C4-2B (cell line): Measurements from ENCODE around the gene CPA2.

Source experiments
- CTCF ChIP-seq: fragments of 450-650 bp; conservative IDR thresholded peaks from 2 replicates; pipeline ENCODE4 v1.5.1; 2017; ENCODE audit warnings: mild to moderate bottlenecking
- ZFX ChIP-seq: fragments of 450-650 bp; IDR thresholded peaks from 2 replicates; pipeline ENCODE4 v1.6.1; 2017

- TF ChIP-seq CTCF (peak; percentile 78), ZFX (no peak)
Measured at GRCh38 chr7:130277763-130278643, 11.3 kb downstream of the CPA2 start.
